HG03442 (cell line): ENCODE data around the gene ST8SIA4.

Source experiments
- ATAC-seq: cut with Tn5 transposase; IDR thresholded peaks from one replicate; pipeline ENCODE4 v1.9.1; 2021; ENCODE audit warnings: mild to moderate bottlenecking, moderate library complexity; ENCODE audit not compliant: unreplicated experiment

Gene ST8SIA4

GRCh38 chr5:100872408-100873190, 30.5 kb downstream of the ST8SIA4 start:
- peak; percentile 49 for ATAC-seq

- no peak for ATAC-seq
These were observed 36.0 kb downstream of the ST8SIA4 start for GRCh38 chr5:100867039-100867562.

GRCh38 chr5:100864931-100865330, 38.2 kb downstream of the ST8SIA4 start:
- ATAC-seq = no peak

- no peak for ATAC-seq
These were observed 39.3 kb downstream of the ST8SIA4 start for GRCh38 chr5:100863739-100864138.

- no peak for ATAC-seq
These were observed 41.9 kb downstream of the ST8SIA4 start for GRCh38 chr5:100861148-100861547.

GRCh38 chr5:100860407-100860806, 42.7 kb downstream of the ST8SIA4 start:
- no peak for ATAC-seq

- no peak for ATAC-seq
These were observed 44.0 kb downstream of the ST8SIA4 start for GRCh38 chr5:100858987-100859545.

GRCh38 chr5:100856462-100856861, 46.6 kb downstream of the ST8SIA4 start:
- ATAC-seq = no peak

- no peak for ATAC-seq
These were observed 47.1 kb downstream of the ST8SIA4 start for GRCh38 chr5:100855937-100856430.

GRCh38 chr5:100855295-100855694, 47.8 kb downstream of the ST8SIA4 start:
- no peak for ATAC-seq

GRCh38 chr5:100854591-100854990, 48.5 kb downstream of the ST8SIA4 start:
- no peak for ATAC-seq

- ATAC-seq = no peak
These were observed 49.5 kb downstream of the ST8SIA4 start for GRCh38 chr5:100853582-100853981.

- peak; percentile 96 for ATAC-seq
These were observed 50.1 kb downstream of the ST8SIA4 start for GRCh38 chr5:100852988-100853449.

- ATAC-seq = no peak
These were observed 51.0 kb downstream of the ST8SIA4 start for GRCh38 chr5:100852051-100852450.

- no peak for ATAC-seq
These were observed 56.3 kb downstream of the ST8SIA4 start for GRCh38 chr5:100846772-100847171.

GRCh38 chr5:100842080-100842479, 61.0 kb downstream of the ST8SIA4 start:
- no peak for ATAC-seq

- ATAC-seq = peak; percentile 35
These were observed 61.6 kb downstream of the ST8SIA4 start for GRCh38 chr5:100841358-100842076.

- no peak for ATAC-seq
These were observed 62.3 kb downstream of the ST8SIA4 start for GRCh38 chr5:100840789-100841188.

GRCh38 chr5:100840370-100840769, 62.7 kb downstream of the ST8SIA4 start:
- ATAC-seq = peak; percentile 88

GRCh38 chr5:100838048-100838473, 65.0 kb downstream of the ST8SIA4 start:
- no peak for ATAC-seq

GRCh38 chr5:100834519-100834918, 68.6 kb downstream of the ST8SIA4 start:
- ATAC-seq = no peak
